Left lobe of liver (tissue), 2 donors: ENCODE results near the gene TMLHE. TPM values are rescaled to one million over a fixed set of nuclear protein-coding genes. Genes with fewer than 3 reads are reported as not detected.
A peak's percentile ranks its signal among the peaks of the same experiment; 100 is the strongest.
"Not testable (repeated sequence)": the region's sequence is repeated elsewhere in the genome, so short reads cannot be mapped to it uniquely, and the experiment has no call there.

Experiments used
- ATAC-seq: fragments of 200-7000 bp; cut with Tn5 transposase; one replicate; pipeline ENCODE4 v1.9.1; 2020; ENCODE audit warnings: mild to moderate bottlenecking, moderate library complexity
- DNase-seq: peaks from one replicate; pipeline ENCODE4 v3.0.0-alpha.2; 2020; ENCODE audit warnings: low spot score
- total RNA-seq: library from RNA; stranded (reverse); gene quantifications from one replicate; pipeline ENCODE4 v1.2.1, GENCODE V29; 2021
- donor health status: DM: no; HTN: no; CAD: no; lungs with moderate emphysema.
- donor health status: DM: no; HTN: yes; CAD: no.

Gene TMLHE
- total RNA-seq, 1 donor from 2014 or later: 16.1 TPM

DNA sequence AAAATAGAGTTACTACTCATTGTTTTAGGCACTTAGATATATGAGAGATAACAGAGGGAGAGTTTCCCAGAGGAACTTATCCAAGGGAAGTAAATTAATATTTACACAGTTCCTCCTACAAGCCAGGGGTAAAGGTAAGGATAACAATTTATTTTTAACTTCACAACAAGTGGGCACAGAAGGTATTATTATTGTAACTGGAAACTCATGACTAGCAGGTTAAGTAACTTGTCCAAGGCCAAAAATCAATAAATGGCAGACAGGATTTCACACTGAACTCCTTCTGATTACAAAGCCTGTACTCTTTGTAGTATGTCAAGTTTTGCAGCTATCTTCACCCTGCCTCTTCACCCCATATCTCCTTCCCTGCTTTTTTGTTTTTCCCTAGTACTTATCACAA is 107.5 kb downstream of the TMLHE start:
- ATAC-seq (no peak), DNase-seq (no peak)

DNA sequence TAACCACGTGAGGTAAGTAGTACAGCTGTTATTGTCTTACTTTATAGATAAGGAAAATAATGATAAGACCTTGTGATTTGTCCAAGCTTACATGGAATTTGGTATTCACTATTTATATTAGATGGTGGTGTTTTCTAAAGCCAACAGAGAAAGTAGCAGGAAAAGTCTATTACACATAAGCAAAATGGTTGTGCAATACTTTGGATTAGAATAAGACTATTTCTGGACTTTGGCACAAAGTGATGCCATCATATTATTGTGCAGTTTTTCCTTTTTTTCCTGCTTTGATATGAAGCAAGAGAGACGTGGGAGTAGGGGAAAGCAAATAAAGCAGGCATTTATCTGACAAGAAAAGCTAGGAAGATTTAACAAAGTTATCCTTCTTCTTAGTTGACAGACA is 117.6 kb downstream of the TMLHE start:
- peak; percentile 53 for ATAC-seq

GRCh38 chrX:155491421-155491820 is 121.3 kb downstream of the TMLHE start:
- not testable (repeated sequence) for ATAC-seq, DNase-seq

More for the DNA sequence above, 117.6 kb downstream of the TMLHE start:
- DNase-seq: not testable (repeated sequence)

- DNase-seq, ATAC-seq: not testable (repeated sequence)
Observed at GRCh38 chrX:155477136-155477535, 135.6 kb downstream of the TMLHE start.

- peak; percentile 13 for ATAC-seq
- DNase-seq: not testable (repeated sequence)
Observed at GRCh38 chrX:155466269-155466938, 146.3 kb downstream of the TMLHE start.

DNA sequence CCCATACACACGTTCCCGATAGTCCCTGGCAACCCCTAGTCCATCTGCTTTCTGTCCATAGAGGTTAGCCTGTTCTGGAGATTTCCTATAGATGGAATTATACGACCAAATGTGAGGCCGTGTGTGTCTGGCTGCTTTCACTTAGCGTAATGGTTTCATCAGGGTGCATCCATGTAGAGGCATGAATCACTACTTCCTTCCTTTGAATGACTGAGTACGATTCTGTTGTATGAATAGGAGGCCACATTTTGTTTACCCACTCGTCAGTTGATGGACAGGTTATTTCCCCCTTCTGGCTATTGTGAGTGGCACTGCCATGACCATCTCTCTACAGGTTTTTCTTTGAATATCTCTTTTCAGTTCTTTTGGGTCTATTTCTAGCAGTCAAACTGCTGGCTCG is 152.3 kb downstream of the TMLHE start:
- ATAC-seq, DNase-seq: not testable (repeated sequence)

DNA sequence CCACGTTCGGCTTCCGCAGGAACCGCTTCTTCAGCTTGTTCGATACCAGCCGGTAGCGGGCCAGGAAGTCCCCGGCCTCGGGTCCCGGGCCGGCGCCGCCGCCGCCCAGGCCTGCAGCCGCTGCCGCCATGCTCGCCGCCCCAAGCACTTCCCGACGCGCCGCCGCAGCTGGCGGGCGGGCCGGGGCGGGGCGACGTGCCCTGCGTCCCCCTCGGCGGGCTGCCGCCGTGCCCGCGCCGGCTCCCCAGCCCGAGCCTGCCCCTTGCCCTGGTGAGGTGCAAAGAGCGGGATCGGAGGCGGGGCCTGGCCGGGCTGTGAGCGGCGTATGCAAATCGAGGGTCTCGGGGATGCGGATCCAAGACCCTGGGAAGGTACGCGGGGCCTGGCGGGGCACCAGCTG is 154.3 kb downstream of the TMLHE start, which contains the start of gene F8A3:
Gene F8A3 (minus strand): TSS at position 150 of the 400 bp plus-strand sequence. CDS start 20 bp downstream, at position 130.
- peak; percentile 90 for ATAC-seq
- DNase-seq: not testable (repeated sequence)

DNA sequence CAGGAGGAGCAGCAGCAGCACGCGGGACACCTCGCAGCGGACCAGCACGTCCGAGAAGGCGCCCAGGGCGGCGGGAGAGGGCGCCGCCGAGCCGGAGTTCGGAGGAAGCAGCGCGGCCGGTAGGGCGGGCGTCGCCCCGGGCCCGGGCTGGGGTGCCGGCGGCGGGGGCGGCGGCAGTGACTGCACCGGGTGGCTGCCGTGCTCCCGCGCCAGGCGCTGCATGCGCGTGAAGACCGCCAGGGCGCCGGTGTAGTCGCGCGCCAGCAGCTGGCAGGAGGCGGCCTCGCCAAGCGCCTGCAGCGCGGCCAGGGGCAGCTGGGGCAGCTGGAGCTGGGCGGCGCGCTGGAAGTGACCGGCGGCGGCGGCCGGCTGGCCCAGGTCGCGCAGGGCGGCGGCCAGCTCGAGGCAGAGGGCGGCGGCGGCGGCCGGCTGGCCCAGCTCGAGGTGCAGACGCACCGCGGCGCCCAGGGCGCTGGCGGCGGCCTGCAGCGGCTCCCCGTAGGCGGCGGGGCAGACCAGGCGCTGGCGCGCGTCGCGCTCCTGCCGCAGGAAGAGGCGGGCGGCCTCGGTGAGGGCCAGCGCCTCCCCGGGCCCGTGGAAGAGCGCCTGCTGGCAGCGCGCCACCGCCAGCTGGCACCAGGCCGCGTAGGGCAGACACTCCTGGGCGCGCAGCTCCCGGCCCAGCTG is 154.8 kb downstream of the TMLHE start:
- peak; percentile 75 for ATAC-seq
- DNase-seq: not testable (repeated sequence)

DNA sequence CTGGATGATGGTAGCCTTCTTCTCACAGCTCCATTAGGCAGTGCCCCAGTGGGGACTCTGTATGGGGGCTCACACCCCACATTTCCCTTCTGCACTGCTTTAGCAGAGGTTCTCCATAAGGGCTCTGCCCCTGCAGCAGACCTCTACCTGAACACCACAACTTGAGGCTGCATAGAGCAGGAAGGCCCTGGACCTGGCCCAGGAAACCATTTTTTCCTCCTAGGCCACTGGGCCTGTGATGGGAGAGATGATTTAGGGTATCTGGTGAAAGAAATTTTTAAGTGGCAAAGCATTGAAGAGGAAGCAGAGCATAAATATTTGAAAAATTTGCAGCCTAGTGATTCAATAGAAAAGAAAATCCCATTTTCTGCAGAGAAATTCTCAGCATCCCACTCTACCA is 171.7 kb downstream of the TMLHE start:
- ATAC-seq (no peak), DNase-seq (no peak)

Other genes starting within 250 kb of the TMLHE start
- gene F8A2, start 230.9 kb downstream of the TMLHE start, total RNA-seq: 7.7 TPM
- 16.4 TPM for gene F8A3, start 154.3 kb downstream of the TMLHE start, total RNA-seq
- 0.48 TPM for gene SPRY3, start 366 bp downstream of the TMLHE start, total RNA-seq